Spinal cord (tissue), 10 donors: ENCODE measurements around the gene SLC35E1. TPM values are rescaled to one million over a fixed set of nuclear protein-coding genes. Genes with fewer than 3 reads are reported as not detected.
A peak's percentile ranks its signal among the peaks of the same experiment; 100 is the strongest.

Source experiments
- DNase-seq, 6 donors: peaks; one replicate each; pipeline versions ENCODE4 v3.0.0 to v3.0.0-alpha.2; 2013 to 2015; ENCODE audit warnings: low spot score in 6 of 6, low read depth in 4 of 6
- H3K27ac ChIP-seq: one replicate; pipeline ENCODE4 v1.5.1; 2013; ENCODE audit warnings: low read depth, low read length, control low read depth
- H3K27me3 ChIP-seq: one replicate; pipeline ENCODE4 v1.6.1; 2013; ENCODE audit warnings: low read length; ENCODE audit not compliant: control insufficient read depth, insufficient read depth
- H3K36me3 ChIP-seq: one replicate; pipeline ENCODE4 v1.6.1; 2013; ENCODE audit warnings: low read length; ENCODE audit not compliant: control insufficient read depth, insufficient read depth
- H3K4me1 ChIP-seq: one replicate; pipeline ENCODE4 v1.6.1; 2013; ENCODE audit warnings: low read length; ENCODE audit not compliant: control insufficient read depth, insufficient read depth
- H3K4me3 ChIP-seq: one replicate; pipeline ENCODE4 v1.5.1; 2013; ENCODE audit warnings: low read depth, low read length, control low read depth
- H3K9me3 ChIP-seq: one replicate; pipeline ENCODE4 v1.6.1; 2013; ENCODE audit warnings: low read length; ENCODE audit not compliant: control insufficient read depth, insufficient read depth
- WGBS: methylation state at CpG from one replicate; pipeline ENCODE4 v1.1.5; 2013; ENCODE audit warnings: missing lambda C conversion rate; ENCODE audit not compliant: insufficient coverage; 5-methylcytosine and 5-hydroxymethylcytosine counted together
- polyA plus RNA-seq, 2 donors: library from polyadenylated mRNA; unstranded; fragments of 120-200 nt; gene quantifications; one replicate each; pipeline ENCODE4 v1.2.1, GENCODE V29; 2013; ENCODE audit not compliant: insufficient read length in 2 of 2
- total RNA-seq, 2 donors: library from RNA; depleted of rRNA in 1 of 2; stranded (reverse); fragments of 120-200 nt in 1 of 2; fragments of >200 nt in 1 of 2; gene quantifications; one replicate each; pipeline versions ENCODE4 v1.2.3 to v1.2.4, GENCODE V29; 2013 to 2014
- donor health status: healthy.

Gene SLC35E1
- total and polyA plus RNA-seq, 4 donors: 24.1 to 61.4 (median 34.1) TPM

DNA sequence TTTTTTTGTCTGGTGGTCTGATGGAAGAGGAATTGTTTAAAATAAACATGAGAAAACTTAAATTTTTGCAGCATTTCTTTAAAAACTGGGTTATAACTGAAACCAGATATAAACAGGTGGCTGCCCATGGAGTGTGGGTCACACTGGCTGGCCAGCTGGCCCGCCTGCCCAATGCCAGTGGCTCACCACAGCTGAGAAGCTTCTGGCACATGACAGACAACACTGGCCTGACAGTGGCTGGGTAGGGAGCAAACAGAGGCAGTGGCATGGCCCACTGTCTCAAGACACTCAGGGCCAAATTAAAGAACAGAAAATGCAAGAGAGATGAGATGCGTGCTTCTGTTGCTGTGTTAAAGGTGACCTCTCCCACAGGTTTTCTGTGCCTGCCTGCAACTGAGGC is 3.1 kb upstream of the SLC35E1 start:
- no peak overlapping the region for H3K27ac ChIP-seq
- H3K27me3 ChIP-seq: no peaks in the 10 kb centered on the region
- 92% methylated on average over 2 of the region's 2 CpGs for WGBS
- peaks cover 54% of the 10 kb centered on the region for H3K36me3 ChIP-seq
- H3K9me3 ChIP-seq: no peaks in the 10 kb centered on the region
- peaks cover 32% of the 10 kb centered on the region for H3K4me1 ChIP-seq
- DNase-seq: no peak
- H3K4me3 ChIP-seq: no peak overlapping the region

DNA sequence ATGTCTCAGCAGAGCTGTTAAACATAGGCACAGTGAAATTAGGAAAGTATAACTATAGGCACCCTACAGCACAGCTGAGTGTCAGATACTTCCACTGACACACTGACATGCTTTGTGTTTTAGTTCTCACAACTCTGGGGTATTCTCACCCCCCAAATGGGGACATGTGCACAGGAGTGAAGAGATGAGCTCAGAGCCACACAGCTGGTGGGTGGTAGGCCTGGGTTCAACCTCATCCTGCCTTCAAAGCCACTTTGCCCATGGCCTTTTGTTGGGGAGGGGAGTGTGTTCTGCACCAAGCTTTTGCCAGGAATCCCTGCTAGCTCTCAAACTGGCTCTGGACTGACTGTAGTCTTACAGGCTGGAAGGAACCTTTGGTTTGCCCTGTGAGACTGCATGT is 1.7 kb upstream of the SLC35E1 start:
- Histone ChIP-seq H3K9me3 (no peaks in the 10 kb centered on the region), H3K27me3 (no peaks in the 10 kb centered on the region), H3K27ac (no peak overlapping the region), H3K4me3 (no peak overlapping the region), H3K4me1 (peaks cover 32% of the 10 kb centered on the region), H3K36me3 (peaks cover 62% of the 10 kb centered on the region)
- DNase-seq: no peak

DNA sequence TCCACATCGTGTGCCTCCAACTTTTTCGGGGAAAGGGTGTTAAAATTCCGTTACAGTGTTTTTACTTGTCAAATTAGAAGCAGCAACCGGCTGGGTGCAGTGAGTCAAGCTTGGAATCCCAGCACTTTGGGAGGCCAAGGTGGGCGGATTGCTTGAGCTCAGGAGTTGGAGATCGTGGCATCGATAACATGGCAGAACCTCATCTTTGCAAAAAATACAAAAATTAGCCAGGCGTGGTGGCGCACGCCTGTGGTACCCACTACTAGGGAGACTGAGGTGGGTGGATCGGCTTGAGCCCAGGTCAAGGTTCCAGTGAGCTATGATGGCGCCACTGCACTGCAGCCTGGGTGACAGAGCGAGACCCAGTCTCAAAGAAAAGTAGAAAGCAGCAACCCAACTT is 1.1 kb upstream of the SLC35E1 start:
- peak overlapping the region; percentile 97 for H3K4me3 ChIP-seq
- H3K27me3 ChIP-seq: no peaks in the 10 kb centered on the region
- H3K4me1 ChIP-seq: peaks cover 32% of the 10 kb centered on the region
- H3K27ac ChIP-seq: no peak overlapping the region
- no peak for DNase-seq
- WGBS: 62% methylated on average over 13 of the region's 13 CpGs
- H3K36me3 ChIP-seq: peaks cover 64% of the 10 kb centered on the region
- H3K9me3 ChIP-seq: no peaks in the 10 kb centered on the region

DNA sequence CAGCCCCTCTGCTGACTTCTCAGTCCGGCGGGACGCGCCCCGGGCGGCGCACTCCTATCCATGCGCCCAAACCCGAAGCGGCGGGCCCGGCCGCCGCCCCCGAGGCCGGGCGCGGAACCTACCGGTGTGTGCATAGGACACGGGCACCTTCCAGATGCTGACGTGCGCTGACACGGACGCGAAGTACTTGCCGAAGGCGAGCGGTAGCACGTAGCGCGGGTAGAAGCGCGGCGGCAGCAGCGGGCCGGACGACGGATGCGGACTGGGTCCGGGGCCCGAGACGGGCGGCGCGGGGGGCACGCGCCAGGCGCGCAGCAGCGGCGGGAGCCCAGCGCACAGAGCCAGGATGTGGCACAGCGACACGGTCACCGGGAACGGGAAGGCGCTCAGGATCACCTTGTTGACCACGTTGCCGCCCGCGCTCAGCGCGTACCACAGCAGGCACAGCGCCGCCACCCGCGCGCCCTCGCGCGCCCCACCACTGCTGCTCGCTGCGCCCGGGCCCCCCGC is 338 bp downstream of the SLC35E1 start:
- Histone ChIP-seq H3K27me3 (no peaks in the 10 kb centered on the region), H3K9me3 (no peaks in the 10 kb centered on the region), H3K36me3 (peaks cover 63% of the 10 kb centered on the region), H3K4me1 (peaks cover 32% of the 10 kb centered on the region), H3K4me3 (peak overlapping the region; percentile 40), H3K27ac (no peak overlapping the region)
- under 1% methylated on average over 75 of the region's 75 CpGs for WGBS
- no peak for DNase-seq

DNA sequence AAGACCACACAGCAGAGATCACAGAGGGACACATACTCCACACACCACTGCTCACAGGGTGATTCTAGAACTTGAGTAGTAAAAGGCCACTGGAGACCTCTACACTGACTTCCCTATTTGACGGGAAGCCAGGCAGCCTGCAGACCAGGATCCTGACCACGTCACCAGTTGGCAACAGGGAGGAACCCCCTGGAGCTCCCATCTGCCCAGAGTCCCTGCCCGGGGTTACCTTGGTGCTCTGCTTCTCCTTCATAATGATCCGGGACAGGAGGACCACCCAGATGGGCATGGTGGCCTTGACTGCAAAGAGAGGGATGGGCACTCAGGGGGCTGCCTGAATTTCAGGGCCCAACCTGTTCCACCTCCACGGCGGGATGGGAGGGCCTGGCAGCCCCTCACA is 932 bp downstream of the SLC35E1 start:
- Histone ChIP-seq H3K36me3 (peaks cover 62% of the 10 kb centered on the region), H3K9me3 (no peaks in the 10 kb centered on the region), H3K4me1 (peaks cover 32% of the 10 kb centered on the region), H3K27ac (no peak overlapping the region), H3K27me3 (no peaks in the 10 kb centered on the region), H3K4me3 (peak overlapping the region; percentile 40)
- 25% methylated on average over 6 of the region's 6 CpGs for WGBS
- DNase-seq: no peak

DNA sequence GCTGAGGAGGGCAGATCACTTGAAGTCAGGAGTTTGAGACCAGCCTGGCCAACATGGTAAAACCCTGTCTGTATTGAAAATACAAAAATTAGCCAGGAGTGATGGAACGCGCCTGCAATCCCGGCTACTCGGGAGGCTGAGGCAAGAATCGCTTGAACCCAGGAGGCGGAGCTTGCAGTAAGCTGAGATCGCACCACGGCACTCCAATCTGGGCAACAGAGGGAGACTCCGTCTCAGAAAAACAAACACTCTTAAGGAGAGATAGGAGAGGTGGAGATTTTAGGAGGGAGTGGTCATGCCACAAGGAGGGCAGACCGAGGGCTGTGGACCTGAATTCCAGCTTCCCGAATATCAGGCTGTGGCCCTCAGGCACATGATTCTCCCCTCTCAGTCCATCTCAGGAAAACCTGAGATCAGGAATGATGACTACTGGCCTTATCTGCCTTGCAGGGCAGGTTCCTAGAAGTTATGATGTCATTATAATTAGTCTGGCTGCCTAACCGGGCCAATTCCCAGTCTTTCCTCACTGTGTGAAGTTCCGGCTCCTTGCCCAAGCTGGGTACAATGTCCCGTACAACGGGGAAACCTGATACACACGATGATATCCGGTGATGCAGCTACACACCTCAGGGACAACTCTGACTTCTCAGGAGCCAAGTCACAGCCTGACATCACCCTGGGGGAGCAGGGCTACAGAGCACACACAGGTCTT is 2.5 kb downstream of the SLC35E1 start:
- no peak overlapping the region for H3K27ac ChIP-seq
- H3K9me3 ChIP-seq: no peaks in the 10 kb centered on the region
- DNase-seq: no peak
- peaks cover 32% of the 10 kb centered on the region for H3K4me1 ChIP-seq
- WGBS: 95% methylated on average over 12 of the region's 17 CpGs
- H3K27me3 ChIP-seq: no peaks in the 10 kb centered on the region
- no peak overlapping the region for H3K4me3 ChIP-seq
- peaks cover 65% of the 10 kb centered on the region for H3K36me3 ChIP-seq

DNA sequence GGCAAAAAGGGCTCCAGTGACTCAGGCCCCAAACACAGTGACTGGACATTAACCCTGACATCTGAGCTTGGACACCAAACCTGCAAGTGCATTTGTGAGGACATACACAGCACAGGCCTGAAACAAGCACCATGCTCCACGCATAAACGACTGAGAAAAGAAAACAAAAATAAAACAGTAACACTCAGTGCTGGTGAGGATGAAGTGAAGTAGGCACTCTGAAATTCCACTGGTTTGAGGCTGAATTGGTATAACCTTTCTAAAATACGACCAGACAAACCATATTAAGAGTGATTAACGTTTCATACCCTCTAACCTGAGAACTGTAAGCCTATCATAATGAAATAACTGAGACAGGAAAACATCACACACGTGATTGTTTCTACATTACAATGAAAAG is 5.5 kb downstream of the SLC35E1 start:
- peaks cover 76% of the 10 kb centered on the region for H3K36me3 ChIP-seq
- no peaks in the 10 kb centered on the region for H3K9me3 ChIP-seq
- no peak overlapping the region for H3K27ac ChIP-seq
- H3K4me1 ChIP-seq: peaks cover 10% of the 10 kb centered on the region
- no peak overlapping the region for H3K4me3 ChIP-seq
- DNase-seq: no peak
- WGBS: no CpG with 5 or more reads among the region's 5 CpGs
- no peaks in the 10 kb centered on the region for H3K27me3 ChIP-seq

DNA sequence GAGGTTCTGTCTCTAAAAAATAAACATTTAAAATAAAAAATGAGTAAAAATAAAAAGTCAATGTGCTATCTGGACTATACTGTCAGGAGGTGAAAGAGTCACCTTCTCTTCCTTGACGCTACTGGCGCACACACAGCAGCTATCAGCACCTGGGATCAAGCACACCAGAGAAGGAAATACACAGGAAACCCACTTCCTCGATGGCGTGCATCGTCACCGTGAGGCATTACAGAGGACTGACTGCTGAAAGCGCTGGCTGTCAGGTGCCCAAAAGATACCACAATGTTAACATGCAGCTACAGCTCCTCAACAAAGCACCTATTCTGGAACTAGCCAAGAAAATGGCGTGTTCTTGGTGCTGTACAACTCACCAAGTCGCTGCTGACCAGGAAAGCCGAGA is 6.1 kb downstream of the SLC35E1 start:
- H3K4me1 ChIP-seq: peaks cover 9% of the 10 kb centered on the region
- H3K4me3 ChIP-seq: no peak overlapping the region
- no peak for DNase-seq
- H3K9me3 ChIP-seq: no peaks in the 10 kb centered on the region
- H3K27ac ChIP-seq: no peak overlapping the region
- 97% methylated on average over 9 of the region's 10 CpGs for WGBS
- H3K27me3 ChIP-seq: no peaks in the 10 kb centered on the region
- H3K36me3 ChIP-seq: peaks cover 79% of the 10 kb centered on the region

DNA sequence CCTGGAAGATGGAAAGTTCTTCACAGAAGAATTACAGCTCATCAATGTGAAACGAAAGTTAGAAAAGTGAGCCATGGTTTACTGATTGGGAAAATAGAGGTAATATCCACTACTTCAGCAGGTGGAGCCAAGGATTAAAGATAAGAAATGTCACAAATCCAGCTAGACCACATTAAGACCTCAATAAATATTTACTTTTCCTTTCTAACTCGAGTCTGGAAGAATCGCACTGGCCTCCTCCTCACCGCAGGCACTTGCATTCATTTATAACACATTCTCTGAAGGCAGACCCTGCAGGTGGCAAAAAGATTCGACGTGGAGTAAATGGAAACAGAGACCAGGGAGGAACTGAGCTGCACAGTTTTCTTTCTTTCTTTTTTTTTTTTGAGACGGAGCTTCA is 7.4 kb downstream of the SLC35E1 start:
- Histone ChIP-seq H3K4me1 (peaks cover 4% of the 10 kb centered on the region), H3K27me3 (no peaks in the 10 kb centered on the region), H3K4me3 (no peak overlapping the region), H3K27ac (no peak overlapping the region), H3K36me3 (peaks cover 80% of the 10 kb centered on the region), H3K9me3 (no peaks in the 10 kb centered on the region)
- DNase-seq: no peak
- WGBS: 89% methylated on average over 2 of the region's 7 CpGs

DNA sequence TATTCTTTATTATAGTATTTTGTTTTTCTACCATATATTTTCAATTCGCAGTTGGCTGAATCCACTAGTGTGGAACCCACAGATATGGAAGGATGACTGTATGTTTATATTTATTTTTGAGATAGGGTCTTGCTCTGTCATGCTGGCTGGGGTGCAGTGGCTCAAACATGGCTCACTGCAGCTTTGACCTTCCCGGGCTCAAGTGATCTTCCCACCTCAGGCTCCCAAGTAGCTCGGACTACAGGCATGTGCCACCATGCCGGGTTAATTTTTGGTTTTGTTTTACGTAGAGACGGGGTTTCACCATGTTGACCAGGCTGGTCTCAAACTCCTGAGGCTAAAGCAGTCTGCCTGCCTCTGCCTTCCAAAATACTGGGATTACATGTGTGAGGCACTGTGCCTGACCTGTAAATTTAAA is 9.6 kb downstream of the SLC35E1 start:
- WGBS: 97% methylated on average over 5 of the region's 6 CpGs
- no peaks in the 10 kb centered on the region for H3K9me3 ChIP-seq
- no peak overlapping the region for H3K4me3 ChIP-seq
- H3K4me1 ChIP-seq: peaks cover 4% of the 10 kb centered on the region
- H3K27me3 ChIP-seq: no peaks in the 10 kb centered on the region
- H3K27ac ChIP-seq: no peak overlapping the region
- H3K36me3 ChIP-seq: peaks cover 77% of the 10 kb centered on the region
- DNase-seq: no peak
